Progenitor cell of endocrine pancreas (in vitro differentiated cells): Measurements from ENCODE around the gene STXBP4. TPM values are rescaled to one million over a fixed set of nuclear protein-coding genes. Genes with fewer than 3 reads are reported as not detected.
A peak's percentile ranks its signal among the peaks of the same experiment; 100 is the strongest.

Source experiments
- DNase-seq: peaks from one replicate; pipeline ENCODE4 v3.0.0; 2021; ENCODE audit warnings: low spot score; ENCODE audit not compliant: unreplicated experiment
- H3K27ac Mint-ChIP-seq: 2 replicates; pipeline ENCODE4 v1.8.0; 2021; ENCODE audit warnings: mild to moderate bottlenecking, moderate library complexity, mixed read lengths
- H3K27me3 Mint-ChIP-seq: 2 replicates; pipeline ENCODE4 v1.8.0; 2021; ENCODE audit warnings: mixed read lengths
- H3K36me3 Mint-ChIP-seq: 2 replicates; pipeline ENCODE4 v1.8.0; 2022; ENCODE audit warnings: mixed read lengths; ENCODE audit not compliant: insufficient read depth
- H3K4me1 Mint-ChIP-seq: 2 replicates; pipeline ENCODE4 v1.8.0; 2021; ENCODE audit warnings: low read depth, mixed read lengths
- H3K4me3 Mint-ChIP-seq: 2 replicates; pipeline ENCODE4 v1.8.0; 2021; ENCODE audit warnings: low read depth, mild to moderate bottlenecking, moderate library complexity, mixed read lengths
- H3K9me3 Mint-ChIP-seq: 2 replicates; pipeline ENCODE4 v1.8.0; 2021; ENCODE audit warnings: low read depth, mixed read lengths
- CTCF ChIP-seq: fragments of 200-600 bp; sonication (generic); IDR thresholded peaks from one replicate; pipeline ENCODE4 v1.5.0; 2021; ENCODE audit warnings: antibody characterized with exemption, mild to moderate bottlenecking; ENCODE audit not compliant: unreplicated experiment
- total RNA-seq: library from RNA; stranded (reverse); gene quantifications from 2 replicates; pipeline ENCODE4 v1.2.1, GENCODE V29; 2021

STXBP4 gene
- total RNA-seq, 1 donor from 2014 or later = 45.0 TPM

GRCh38 chr17:54996441-54996840, 27.9 kb downstream of the STXBP4 start:
- no peak for DNase-seq
- TF ChIP-seq CTCF = no peak
- H3K27ac Mint-ChIP-seq = no peak overlapping the region
- no peaks in the 10 kb centered on the region for H3K27me3 Mint-ChIP-seq
- H3K36me3 Mint-ChIP-seq = peaks cover 3% of the 10 kb centered on the region
- H3K4me3 Mint-ChIP-seq = no peak overlapping the region
- H3K4me1 Mint-ChIP-seq = no peaks in the 10 kb centered on the region
- H3K9me3 Mint-ChIP-seq = no peaks in the 10 kb centered on the region

- H3K27me3 Mint-ChIP-seq = no peaks in the 10 kb centered on the region
Measured at GRCh38 chr17:55002458-55002857, 33.9 kb downstream of the STXBP4 start.

GRCh38 chr17:55004484-55004883, 35.9 kb downstream of the STXBP4 start:
- no peak for DNase-seq
- no peak for TF ChIP-seq CTCF
- no peak overlapping the region for H3K27ac Mint-ChIP-seq
- H3K4me3 Mint-ChIP-seq = no peak overlapping the region
- H3K4me1 Mint-ChIP-seq = no peaks in the 10 kb centered on the region
- no peaks in the 10 kb centered on the region for H3K27me3 Mint-ChIP-seq
- no peaks in the 10 kb centered on the region for H3K9me3 Mint-ChIP-seq
- peaks cover 12% of the 10 kb centered on the region for H3K36me3 Mint-ChIP-seq

More at GRCh38 chr17:55002458-55002857, 33.9 kb downstream of the STXBP4 start:
- TF ChIP-seq CTCF = no peak
- H3K36me3 Mint-ChIP-seq = peaks cover 5% of the 10 kb centered on the region
- no peaks in the 10 kb centered on the region for H3K4me1 Mint-ChIP-seq
- no peaks in the 10 kb centered on the region for H3K9me3 Mint-ChIP-seq
- no peak overlapping the region for H3K27ac Mint-ChIP-seq
- H3K4me3 Mint-ChIP-seq = no peak overlapping the region
- DNase-seq = no peak

GRCh38 chr17:55005520-55005919, 37.0 kb downstream of the STXBP4 start:
- no peak for DNase-seq
- peak; percentile 49 for TF ChIP-seq CTCF
- Mint-ChIP-seq H3K4me3 (no peak overlapping the region), H3K27me3 (no peaks in the 10 kb centered on the region), H3K9me3 (no peaks in the 10 kb centered on the region), H3K27ac (no peak overlapping the region), H3K4me1 (no peaks in the 10 kb centered on the region), H3K36me3 (peaks cover 12% of the 10 kb centered on the region)

GRCh38 chr17:55023626-55024025, 55.1 kb downstream of the STXBP4 start:
- no peak for DNase-seq
- no peak overlapping the region for H3K4me3 Mint-ChIP-seq
- TF ChIP-seq CTCF = no peak
- H3K9me3 Mint-ChIP-seq = no peaks in the 10 kb centered on the region
- H3K27ac Mint-ChIP-seq = no peak overlapping the region
- H3K4me1 Mint-ChIP-seq = no peaks in the 10 kb centered on the region
- no peaks in the 10 kb centered on the region for H3K27me3 Mint-ChIP-seq
- H3K36me3 Mint-ChIP-seq = peaks cover 19% of the 10 kb centered on the region
